ENCODE results near the gene MTUS2.

- TF ChIP-seq CTCF (conservative IDR thresholded peaks at IDR 0.05; ENCODE audit: low read length) = no peak
- no peak for TF ChIP-seq EZH2phosphoT487 (IDR thresholded peaks at IDR 0.05; ENCODE audit: borderline replicate concordance)
Observed at GRCh38 chr13:28865951-28866350, 45.8 kb downstream of the MTUS2 start.
